HCT116 (cell line): ENCODE results near the gene BRIP1. TPM values are rescaled to one million over a fixed set of nuclear protein-coding genes. Genes with fewer than 3 reads are reported as not detected.

Experiments
- ATAC-seq: fragments of 200-7000 bp; cut with Tn5 transposase; 2 replicates; pipeline ENCODE4 v1.9.1; 2020; ENCODE audit warnings: mild to moderate bottlenecking, moderate library complexity
- BruUV-seq: library from RNA; stranded (reverse); fragments of 400-500 nt; replicated peaks from 2 replicates; lab custom pipeline; 2021; lab: Mats Ljungman, UMichigan
- CTCF ChIA-PET: fragments of 300-600 bp; sonication (Branson Sonifier 250); formaldehyde crosslinking; loops from one replicate; lab custom pipeline; 2021; ENCODE audit warnings: antibody characterized with exemption; lab: Charles Lee
- POLR2A ChIA-PET: fragments of 300-600, 350-600 bp; sonication (Branson Sonifier 250); formaldehyde crosslinking; loops from one replicate; lab custom pipeline; 2021; ENCODE audit warnings: antibody characterized with exemption; lab: Charles Lee
- RAD21 ChIA-PET, 2 experiments: fragments of 300-600 bp; sonication (Branson Sonifier 250); formaldehyde crosslinking; loops; one replicate each; lab custom pipeline; 2023; ENCODE audit warnings: low total read pairs in 2 of 2; ENCODE audit not compliant: uncharacterized antibody in 2 of 2, unreplicated experiment in 2 of 2, low non-redundant PET in 1 of 2; lab: Charles Lee
- DNase-seq: peaks from one replicate; pipeline ENCODE4 v3.0.0-alpha.2; 2010; ENCODE audit warnings: low read depth, low spot score
- H2AFZ ChIP-seq: fragments of 200-600 bp; shearing (Covaris generic), sonication (generic); 2 replicates; pipeline ENCODE4 v1.6.1; 2017; ENCODE audit warnings: low read depth, mixed run types, mixed read lengths, antibody characterized with exemption, low read length; ENCODE audit not compliant: poor library complexity, severe bottlenecking
- H3K27ac ChIP-seq: 2 replicates; pipeline ENCODE4 v1.5.1; 2012; ENCODE audit warnings: low read depth, low read length
- H3K27me3 ChIP-seq: fragments of 200-600 bp; sonication (generic); 2 replicates; pipeline ENCODE4 v1.6.1; 2016; ENCODE audit warnings: mixed run types, low read length, mixed read lengths; ENCODE audit not compliant: insufficient read depth
- H3K36me3 ChIP-seq, 2 experiments: fragments of 200-500 bp in 1 of 2; fragments of 200-600 bp in 1 of 2; sonication (Bioruptor generic) in 1 of 2; sonication (generic) in 1 of 2; 2 replicates each; pipeline versions ENCODE4 v1.5.1 to v1.6.1; 2014 to 2016; ENCODE audit warnings: low read length in 2 of 2, inconsistent platforms in 1 of 2, mixed read lengths in 1 of 2, mixed run types in 1 of 2; ENCODE audit not compliant: insufficient read depth in 2 of 2, control insufficient read depth in 1 of 2
- H3K4me1 ChIP-seq, 2 experiments: fragments of 200-600 bp in 1 of 2; sonication (generic) in 1 of 2; 2 replicates each; pipeline versions ENCODE4 v1.5.1 to v1.6.1; 2012 to 2017; ENCODE audit warnings: low read length in 2 of 2, inconsistent platforms in 1 of 2, mild to moderate bottlenecking in 1 of 2, mixed read lengths in 1 of 2, mixed run types in 1 of 2, moderate library complexity in 1 of 2; ENCODE audit not compliant: insufficient read depth in 2 of 2, control insufficient read depth in 1 of 2
- H3K4me2 ChIP-seq: fragments of 200-600 bp; sonication (generic); 2 replicates; pipeline ENCODE4 v1.6.1; 2017; ENCODE audit warnings: mixed run types, low read length, mixed read lengths
- H3K4me3 ChIP-seq, 2 experiments: fragments of 200-600 bp in 1 of 2; sonication (generic) in 1 of 2; replicated peaks in 1 of 2; 2 replicates each; pipeline ENCODE4 v1.5.1; 2011 to 2016; ENCODE audit warnings: low read length in 2 of 2, control low read depth in 1 of 2, low read depth in 1 of 2, mild to moderate bottlenecking in 1 of 2, mixed read lengths in 1 of 2, mixed run types in 1 of 2
- H3K79me2 ChIP-seq: fragments of 200-600 bp; sonication (generic); 2 replicates; pipeline ENCODE4 v1.6.1; 2017; ENCODE audit warnings: mild to moderate bottlenecking, mixed run types, low read length, moderate library complexity, mixed read lengths; ENCODE audit not compliant: insufficient read depth
- H3K9ac ChIP-seq: fragments of 200-600 bp; sonication (generic); 2 replicates; pipeline ENCODE4 v1.6.1; 2016; ENCODE audit warnings: low read length, mixed read lengths
- H3K9me2 ChIP-seq: fragments of 200-600 bp; sonication (generic), shearing (Covaris generic); 2 replicates; pipeline ENCODE4 v1.6.1; 2017; ENCODE audit warnings: mixed run types, mild to moderate bottlenecking, moderate library complexity; ENCODE audit not compliant: insufficient read depth
- H3K9me3 ChIP-seq, 2 experiments: fragments of 200-500 bp in 1 of 2; fragments of 200-600 bp in 1 of 2; sonication (Bioruptor generic) in 1 of 2; sonication (generic) in 1 of 2; 2 replicates each; pipeline ENCODE4 v1.6.1; 2014 to 2017; ENCODE audit warnings: low read length in 2 of 2, mixed read lengths in 2 of 2, inconsistent platforms in 1 of 2, low read depth in 1 of 2, mild to moderate bottlenecking in 1 of 2, mixed run types in 1 of 2, moderate library complexity in 1 of 2; ENCODE audit not compliant: control insufficient read depth in 1 of 2, insufficient read depth in 1 of 2
- H4K20me1 ChIP-seq: fragments of 200-600 bp; sonication (generic), shearing (Covaris generic); 2 replicates; pipeline ENCODE4 v1.6.1; 2017; ENCODE audit warnings: mixed run types, mild to moderate bottlenecking, moderate library complexity; ENCODE audit not compliant: insufficient read depth
- EGR1 ChIP-seq: IDR thresholded peaks from 2 replicates; pipeline ENCODE4 v1.6.1; 2012; ENCODE audit warnings: low read depth
- ELF1 ChIP-seq: IDR thresholded peaks from 2 replicates; pipeline ENCODE4 v1.6.1; 2012; ENCODE audit warnings: low read depth, borderline replicate concordance
- EZH2 ChIP-seq: fragments of 200-600 bp; sonication (generic); IDR thresholded peaks from 2 replicates; pipeline ENCODE4 v1.6.1; 2017; ENCODE audit warnings: antibody characterized with exemption, mixed run types
- EZH2phosphoT487 ChIP-seq: fragments of 200-600 bp; IDR thresholded peaks from 2 replicates; pipeline ENCODE4 v1.6.1; 2018; ENCODE audit warnings: antibody characterized with exemption, borderline replicate concordance
- POLR2A ChIP-seq: IDR thresholded peaks from 2 replicates; pipeline ENCODE4 v1.7.0; 2011; ENCODE audit warnings: borderline replicate concordance; ENCODE audit not compliant: insufficient read depth, insufficient read length; ENCODE audit errors: extremely low read depth
- SRF ChIP-seq: IDR thresholded peaks from 2 replicates; pipeline ENCODE4 v1.6.1; 2012; ENCODE audit warnings: low read depth
- YY1 ChIP-seq: IDR thresholded peaks from 2 replicates; pipeline ENCODE4 v1.6.1; 2011; ENCODE audit warnings: low read length, low read depth, moderate library complexity, mild to moderate bottlenecking; ENCODE audit not compliant: insufficient replicate concordance; ENCODE audit errors: extremely low read depth
- intact Hi-C: fragments of 100-400 bp; cut with micrococcal nuclease; formaldehyde crosslinking; loops from 2 replicates; pipeline ENCODE4 v1.10.0; 2022
- total RNA-seq: library from RNA; stranded (reverse); gene quantifications from one replicate; pipeline ENCODE4 v1.2.1, GENCODE V29; 2021; ENCODE audit not compliant: unreplicated experiment
- TF ChIP-seq, protein P1 (sequence below): IDR thresholded peaks from 2 replicates; pipeline ENCODE4 v1.6.1; 2012; ENCODE audit warnings: low read depth

Gene BRIP1
- total RNA-seq, 1 experiment from 2014 or later = 22.2 TPM

DNA sequence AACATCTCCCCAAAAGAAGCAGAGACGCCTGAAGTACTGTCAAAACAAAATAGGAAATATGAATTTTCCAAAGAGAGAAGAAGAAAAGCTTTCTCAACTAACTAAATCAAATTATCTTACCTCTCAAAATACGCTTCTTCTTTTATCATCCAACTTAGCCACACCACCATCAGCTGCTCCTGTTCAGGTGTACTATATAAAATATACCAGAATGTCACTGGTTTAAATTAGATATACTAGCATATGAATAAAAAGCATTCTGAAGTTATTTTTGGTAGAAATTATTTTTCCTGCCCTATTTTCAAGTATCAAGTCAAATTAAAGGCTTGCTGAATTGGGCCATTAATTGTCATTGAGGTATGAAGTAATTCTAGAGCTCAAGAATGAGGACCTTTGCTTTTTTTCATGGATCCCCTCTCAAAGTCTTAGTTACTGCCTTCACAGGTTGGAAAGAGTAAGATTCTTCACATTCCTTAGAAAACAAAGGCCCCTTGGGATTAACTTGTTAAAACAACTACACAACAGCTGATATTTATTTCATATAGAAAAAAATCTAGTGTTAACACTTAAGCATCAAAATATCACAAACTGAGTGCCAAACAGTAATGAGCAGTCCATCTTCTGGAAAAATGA lies 34.3 kb upstream of the BRIP1 start:
- TF ChIP-seq SRF (no peak), ELF1 (no peak), EGR1 (no peak), POLR2A (no peak), EZH2phosphoT487 (no peak), YY1 (no peak), EZH2 (no peak)
- TF ChIP-seq, protein P1, sequence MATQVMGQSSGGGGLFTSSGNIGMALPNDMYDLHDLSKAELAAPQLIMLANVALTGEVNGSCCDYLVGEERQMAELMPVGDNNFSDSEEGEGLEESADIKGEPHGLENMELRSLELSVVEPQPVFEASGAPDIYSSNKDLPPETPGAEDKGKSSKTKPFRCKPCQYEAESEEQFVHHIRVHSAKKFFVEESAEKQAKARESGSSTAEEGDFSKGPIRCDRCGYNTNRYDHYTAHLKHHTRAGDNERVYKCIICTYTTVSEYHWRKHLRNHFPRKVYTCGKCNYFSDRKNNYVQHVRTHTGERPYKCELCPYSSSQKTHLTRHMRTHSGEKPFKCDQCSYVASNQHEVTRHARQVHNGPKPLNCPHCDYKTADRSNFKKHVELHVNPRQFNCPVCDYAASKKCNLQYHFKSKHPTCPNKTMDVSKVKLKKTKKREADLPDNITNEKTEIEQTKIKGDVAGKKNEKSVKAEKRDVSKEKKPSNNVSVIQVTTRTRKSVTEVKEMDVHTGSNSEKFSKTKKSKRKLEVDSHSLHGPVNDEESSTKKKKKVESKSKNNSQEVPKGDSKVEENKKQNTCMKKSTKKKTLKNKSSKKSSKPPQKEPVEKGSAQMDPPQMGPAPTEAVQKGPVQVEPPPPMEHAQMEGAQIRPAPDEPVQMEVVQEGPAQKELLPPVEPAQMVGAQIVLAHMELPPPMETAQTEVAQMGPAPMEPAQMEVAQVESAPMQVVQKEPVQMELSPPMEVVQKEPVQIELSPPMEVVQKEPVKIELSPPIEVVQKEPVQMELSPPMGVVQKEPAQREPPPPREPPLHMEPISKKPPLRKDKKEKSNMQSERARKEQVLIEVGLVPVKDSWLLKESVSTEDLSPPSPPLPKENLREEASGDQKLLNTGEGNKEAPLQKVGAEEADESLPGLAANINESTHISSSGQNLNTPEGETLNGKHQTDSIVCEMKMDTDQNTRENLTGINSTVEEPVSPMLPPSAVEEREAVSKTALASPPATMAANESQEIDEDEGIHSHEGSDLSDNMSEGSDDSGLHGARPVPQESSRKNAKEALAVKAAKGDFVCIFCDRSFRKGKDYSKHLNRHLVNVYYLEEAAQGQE = no peak
- no peak overlapping the region for H3K27ac ChIP-seq
- DNase-seq (no peak), ATAC-seq (no peak)
- H3K9ac ChIP-seq = no peak overlapping the region
- no peaks in the 10 kb centered on the region for H4K20me1 ChIP-seq
- H3K9me2 ChIP-seq = no peaks in the 10 kb centered on the region
- RAD21 ChIA-PET = no interaction called here
- H3K27me3 ChIP-seq = no peaks in the 10 kb centered on the region
- no peak overlapping the region for H2AFZ ChIP-seq
- intact Hi-C loops = no loop called here
- H3K9me3 ChIP-seq = no peaks in the 10 kb centered on the region
- H3K79me2 ChIP-seq = no peaks in the 10 kb centered on the region
- H3K36me3 ChIP-seq = peaks cover 7 to 26% of the 10 kb centered on the region in 2 experiments; a peak in 3 of 4 replicates
- BruUV-seq = no TSS peak
- POLR2A ChIA-PET = no interaction called here
- no peak overlapping the region for H3K4me3 ChIP-seq
- H3K4me2 ChIP-seq = no peak overlapping the region
- CTCF ChIA-PET = no interaction called here
- no peaks in the 10 kb centered on the region for H3K4me1 ChIP-seq
